SJSA1 (cell line): Measurements from ENCODE around the gene NOX3. TPM values are rescaled to one million over a fixed set of nuclear protein-coding genes. Genes with fewer than 3 reads are reported as not detected.

ENCODE experiments used
- DNase-seq, 2 experiments: peaks; one replicate each; pipeline ENCODE4 v3.0.0-alpha.2; 2015 to 2020; ENCODE audit warnings: low spot score in 2 of 2, low read depth in 1 of 2
- H3K27ac ChIP-seq: fragments of 250-450 bp; sonication (Bioruptor Pico); 2 replicates; pipeline ENCODE4 v1.5.1; 2020; ENCODE audit warnings: mild to moderate bottlenecking, moderate library complexity
- H3K27me3 ChIP-seq: fragments of 250-450 bp; sonication (Bioruptor Pico); replicated peaks from 2 replicates; pipeline ENCODE4 v1.5.1; 2020; ENCODE audit warnings: mild to moderate bottlenecking, moderate library complexity
- H3K36me3 ChIP-seq: fragments of 250-450 bp; sonication (Bioruptor Pico); 2 replicates; pipeline ENCODE4 v1.5.1; 2020; ENCODE audit warnings: mild to moderate bottlenecking
- H3K4me1 ChIP-seq: fragments of 250-450 bp; sonication (Bioruptor Pico); replicated peaks from 2 replicates; pipeline ENCODE4 v1.6.1; 2021; ENCODE audit warnings: mild to moderate bottlenecking
- H3K4me3 ChIP-seq: fragments of 250-450 bp; sonication (Bioruptor Pico); 2 replicates; pipeline ENCODE4 v1.5.1; 2020; ENCODE audit warnings: mild to moderate bottlenecking
- H3K9me3 ChIP-seq: fragments of 250-450 bp; sonication (Bioruptor Pico); replicated peaks from 2 replicates; pipeline ENCODE4 v1.5.1; 2020; ENCODE audit warnings: mild to moderate bottlenecking
- total RNA-seq: library from RNA; depleted of rRNA; stranded (reverse); fragments of >200 nt; shearing (Covaris generic); gene quantifications from 2 replicates; pipeline ENCODE4 v1.2.3, GENCODE V29; 2014; rRNA removed

The NOX3 gene
- total RNA-seq, 1 experiment from 2014 or later, result not detected

DNA sequence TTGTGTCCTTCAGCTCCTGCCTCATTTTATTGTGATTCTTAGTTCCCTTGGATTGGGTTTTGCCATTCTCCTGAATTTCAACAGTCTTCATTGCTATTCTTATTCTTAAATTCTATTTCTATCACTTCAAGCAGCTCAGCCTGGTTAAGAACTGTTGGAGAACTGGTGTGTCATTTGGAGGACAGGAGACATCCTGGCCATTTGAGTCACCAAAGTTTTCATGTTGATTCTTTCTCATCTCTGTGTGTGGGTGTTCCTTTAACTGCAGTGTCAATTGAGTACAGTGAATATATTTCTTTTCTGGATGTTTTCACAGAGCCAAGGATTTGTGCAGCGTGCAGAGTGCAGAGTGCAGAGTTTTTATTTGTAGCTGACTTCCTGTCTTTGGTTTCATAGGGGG, 107.8 kb downstream of the NOX3 start:
- DNase-seq, result no peak
- Histone ChIP-seq H3K4me3 (no peak overlapping the region), H3K4me1 (no peaks in the 10 kb centered on the region), H3K9me3 (no peaks in the 10 kb centered on the region; the same call in 1 of the 2 replicates), H3K36me3 (no peaks in the 10 kb centered on the region), H3K27ac (no peak overlapping the region), H3K27me3 (no peaks in the 10 kb centered on the region)

DNA sequence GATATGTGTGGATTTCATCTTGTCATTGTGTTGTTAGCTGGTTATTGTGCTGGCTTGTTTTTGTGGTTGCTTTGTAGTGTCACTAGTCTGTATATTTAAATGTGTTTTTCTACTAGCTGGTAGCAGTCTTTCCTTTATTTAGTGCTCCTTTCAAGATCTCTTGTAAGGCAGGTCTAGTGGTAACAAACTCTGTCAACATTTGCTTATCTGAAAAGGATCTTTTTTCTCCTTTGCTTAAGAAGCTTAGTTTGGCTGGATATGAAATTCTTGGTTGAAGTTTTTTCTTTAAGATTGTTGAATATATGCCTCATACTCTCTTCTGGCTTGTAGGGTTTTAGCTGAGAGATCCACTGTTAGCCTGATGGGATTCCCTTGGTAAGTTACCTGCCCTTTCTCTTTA, 108.7 kb downstream of the NOX3 start:
- Histone ChIP-seq H3K9me3 (no peaks in the 10 kb centered on the region; the same call in 1 of the 2 replicates), H3K4me3 (no peak overlapping the region), H3K27ac (no peak overlapping the region), H3K4me1 (no peaks in the 10 kb centered on the region), H3K27me3 (no peaks in the 10 kb centered on the region), H3K36me3 (no peaks in the 10 kb centered on the region)
- no peak for DNase-seq

Other genes starting within 250 kb of the NOX3 start
- not detected in 2 replicates for gene CLDN20, start 191.8 kb downstream of the NOX3 start, total RNA-seq
- 15.9 and 48.9 TPM in 2 replicates for gene TFB1M, start 141.4 kb downstream of the NOX3 start, total RNA-seq